GM18498 (cell line): ENCODE results near the gene GHR.
"Not testable (repeated sequence)": the region's sequence is repeated elsewhere in the genome, so short reads cannot be mapped to it uniquely, and the experiment has no call there.

Source experiments
- ATAC-seq: cut with Tn5 transposase; IDR thresholded peaks from one replicate; pipeline ENCODE4 v1.9.1; 2021; ENCODE audit warnings: mild to moderate bottlenecking, moderate library complexity; ENCODE audit not compliant: unreplicated experiment

Gene GHR

GRCh38 chr5:42638972-42639371 is 215.7 kb downstream of the GHR start:
- ATAC-seq = no peak

- no peak for ATAC-seq
Observed at GRCh38 chr5:42640835-42641234, 217.6 kb downstream of the GHR start.

- no peak for ATAC-seq
Observed at GRCh38 chr5:42641336-42642005, 218.2 kb downstream of the GHR start.

- ATAC-seq = no peak
Observed at GRCh38 chr5:42642006-42642405, 218.8 kb downstream of the GHR start.

- ATAC-seq = no peak
Observed at GRCh38 chr5:42643360-42643759, 220.1 kb downstream of the GHR start.

- no peak for ATAC-seq
Observed at GRCh38 chr5:42645138-42645537, 221.9 kb downstream of the GHR start.

- no peak for ATAC-seq
Observed at GRCh38 chr5:42648036-42648435, 224.8 kb downstream of the GHR start.

GRCh38 chr5:42648915-42649314 is 225.7 kb downstream of the GHR start:
- ATAC-seq = no peak

GRCh38 chr5:42650084-42650483 is 226.8 kb downstream of the GHR start:
- ATAC-seq = no peak

- no peak for ATAC-seq
Observed at GRCh38 chr5:42653705-42654104, 230.5 kb downstream of the GHR start.

- ATAC-seq = no peak
Observed at GRCh38 chr5:42654645-42655044, 231.4 kb downstream of the GHR start.

- no peak for ATAC-seq
Observed at GRCh38 chr5:42655982-42656650, 232.9 kb downstream of the GHR start.

- ATAC-seq = no peak
Observed at GRCh38 chr5:42656651-42657015, 233.4 kb downstream of the GHR start.

- ATAC-seq = not testable (repeated sequence)
Observed at GRCh38 chr5:42659869-42660268, 236.6 kb downstream of the GHR start.

- no peak for ATAC-seq
Observed at GRCh38 chr5:42665857-42666256, 242.6 kb downstream of the GHR start.

- no peak for ATAC-seq
Observed at GRCh38 chr5:42666869-42667268, 243.6 kb downstream of the GHR start.

- ATAC-seq = no peak
Observed at GRCh38 chr5:42668254-42668653, 245.0 kb downstream of the GHR start.

- ATAC-seq = no peak
Observed at GRCh38 chr5:42672925-42673324, 249.7 kb downstream of the GHR start.

- no peak for ATAC-seq
Observed at GRCh38 chr5:42675602-42676001, 252.4 kb downstream of the GHR start.

- ATAC-seq = no peak
Observed at GRCh38 chr5:42676362-42676761, 253.1 kb downstream of the GHR start.

GRCh38 chr5:42677156-42677842 is 254.1 kb downstream of the GHR start:
- no peak for ATAC-seq

GRCh38 chr5:42680046-42680445 is 256.8 kb downstream of the GHR start:
- ATAC-seq = no peak
